ENCODE results near the gene CHD1L.

- TF ChIP-seq CTCF (conservative IDR thresholded peaks at IDR 0.05; ENCODE audit: low read depth in 2 of 2) (no peak), POLR2AphosphoS5 (IDR thresholded peaks at IDR 0.05; ENCODE audit: low read depth) (no peak), CREB1 (CRISPR knock-in tag; IDR thresholded peaks at IDR 0.05; ENCODE audit: low read depth) (no peak), ZNF462 (CRISPR knock-in tag; IDR thresholded peaks at IDR 0.05) (no peak)
These were observed 5.3 kb downstream of the CHD1L start for GRCh38 chr1:147247656-147248238.

Measured in GM23338 (cell line).